ENCODE measurements around the gene MSL1. TPM values are rescaled to one million over a fixed set of nuclear protein-coding genes. Genes with fewer than 3 reads are reported as not detected.

MSL1 gene
- total and polyA plus RNA-seq, 2 experiments from 2014 or later = 26.7 to 81.6 TPM

DNA sequence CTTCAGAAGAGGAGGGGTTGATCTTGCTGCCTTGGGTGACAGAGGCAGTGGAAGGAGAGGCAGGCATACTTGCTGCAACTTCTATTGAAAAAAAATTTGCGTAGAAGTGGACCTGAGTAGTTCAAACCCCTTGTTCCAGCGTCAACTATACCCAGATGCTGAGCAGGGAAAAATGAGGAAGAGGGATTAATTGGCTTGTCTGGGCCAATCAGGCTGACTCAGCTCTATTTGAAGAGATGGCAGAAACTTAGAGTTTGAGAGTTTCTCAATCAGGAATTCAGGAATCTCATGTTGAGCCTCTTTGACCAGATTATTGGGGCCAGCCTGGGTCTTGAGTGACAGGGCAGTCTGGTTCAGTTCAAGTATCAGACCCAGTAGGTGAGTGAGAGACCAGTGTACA lies 36.2 kb downstream of the MSL1 start:
- DNase-seq (ENCODE audit: low spot score) = no peak
- Histone ChIP-seq H3K9me3 (ENCODE audit: low read depth) (no peaks in the 10 kb centered on the region), H3K79me2 (peaks cover 63% of the 10 kb centered on the region), H2AFZ (no peak overlapping the region), H3K4me2 (no peak overlapping the region), H4K20me1 (ENCODE audit: insufficient read depth, poor library complexity, severe bottlenecking) (peaks cover 3% of the 10 kb centered on the region), H3K9me2 (replicated peaks; ENCODE audit: insufficient read depth) (no peaks in the 10 kb centered on the region), H3K4me3 (no peak overlapping the region), H3K36me3 (replicated peaks; ENCODE audit: insufficient read depth, low read depth) (peaks cover 4% of the 10 kb centered on the region), H3K27ac (no peak overlapping the region), H3K4me1 (ENCODE audit: insufficient read depth) (no peaks in the 10 kb centered on the region), H3K27me3 (no peaks in the 10 kb centered on the region)
- TF ChIP-seq EZH2phosphoT487 (IDR thresholded peaks at IDR 0.05; ENCODE audit: low read depth, severe bottlenecking, unreplicated experiment) (no peak), EZH2 (IDR thresholded peaks at IDR 0.05; ENCODE audit: borderline replicate concordance) (no peak)
- TF ChIP-seq, protein P1, sequence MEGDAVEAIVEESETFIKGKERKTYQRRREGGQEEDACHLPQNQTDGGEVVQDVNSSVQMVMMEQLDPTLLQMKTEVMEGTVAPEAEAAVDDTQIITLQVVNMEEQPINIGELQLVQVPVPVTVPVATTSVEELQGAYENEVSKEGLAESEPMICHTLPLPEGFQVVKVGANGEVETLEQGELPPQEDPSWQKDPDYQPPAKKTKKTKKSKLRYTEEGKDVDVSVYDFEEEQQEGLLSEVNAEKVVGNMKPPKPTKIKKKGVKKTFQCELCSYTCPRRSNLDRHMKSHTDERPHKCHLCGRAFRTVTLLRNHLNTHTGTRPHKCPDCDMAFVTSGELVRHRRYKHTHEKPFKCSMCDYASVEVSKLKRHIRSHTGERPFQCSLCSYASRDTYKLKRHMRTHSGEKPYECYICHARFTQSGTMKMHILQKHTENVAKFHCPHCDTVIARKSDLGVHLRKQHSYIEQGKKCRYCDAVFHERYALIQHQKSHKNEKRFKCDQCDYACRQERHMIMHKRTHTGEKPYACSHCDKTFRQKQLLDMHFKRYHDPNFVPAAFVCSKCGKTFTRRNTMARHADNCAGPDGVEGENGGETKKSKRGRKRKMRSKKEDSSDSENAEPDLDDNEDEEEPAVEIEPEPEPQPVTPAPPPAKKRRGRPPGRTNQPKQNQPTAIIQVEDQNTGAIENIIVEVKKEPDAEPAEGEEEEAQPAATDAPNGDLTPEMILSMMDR (IDR thresholded peaks at IDR 0.05; ENCODE audit: poor library complexity) = no peak
- 88% methylated on average over 2 of the region's 2 CpGs for WGBS (ENCODE audit: low lambda C conversion rate, missing lambda C conversion rate)

DNA sequence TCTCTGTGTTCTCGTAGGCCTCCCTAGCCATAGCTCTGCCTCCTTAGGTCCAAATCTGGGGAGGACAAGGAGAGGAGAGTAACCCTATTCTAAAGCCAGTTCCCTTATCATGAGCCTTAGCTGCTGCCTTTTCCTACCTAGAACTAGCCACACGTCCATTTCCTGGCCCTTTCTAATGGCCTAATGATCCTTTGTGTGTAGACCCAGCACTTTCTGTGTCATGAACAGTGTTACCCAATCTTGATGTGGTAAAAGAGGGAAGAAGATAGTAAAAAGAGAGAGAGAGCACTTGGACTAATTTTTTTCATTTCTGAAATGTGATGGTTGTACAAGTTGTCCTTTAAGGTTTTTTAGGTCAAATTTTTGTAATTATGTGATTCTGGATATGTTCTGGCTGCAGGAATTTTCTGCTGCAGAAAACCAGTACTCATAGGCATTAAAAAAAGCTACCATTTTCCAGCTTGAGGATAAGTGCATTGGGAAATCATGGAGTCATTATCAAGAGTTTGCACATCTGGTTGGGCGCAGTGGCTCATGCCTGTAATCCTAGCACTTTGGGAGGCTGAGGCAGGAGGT lies 36.8 kb downstream of the MSL1 start:
- 83% methylated on average over 3 of the region's 3 CpGs for WGBS (ENCODE audit: low lambda C conversion rate, missing lambda C conversion rate)
- Histone ChIP-seq H2AFZ (no peak overlapping the region), H3K4me3 (no peak overlapping the region), H3K9me2 (replicated peaks; ENCODE audit: insufficient read depth) (no peaks in the 10 kb centered on the region), H3K27ac (no peak overlapping the region), H3K36me3 (replicated peaks; ENCODE audit: insufficient read depth, low read depth) (peaks cover 4% of the 10 kb centered on the region), H3K27me3 (no peaks in the 10 kb centered on the region), H4K20me1 (ENCODE audit: insufficient read depth, poor library complexity, severe bottlenecking) (peaks cover 3% of the 10 kb centered on the region), H3K9me3 (ENCODE audit: low read depth) (no peaks in the 10 kb centered on the region), H3K4me1 (ENCODE audit: insufficient read depth) (no peaks in the 10 kb centered on the region), H3K79me2 (peaks cover 60% of the 10 kb centered on the region), H3K4me2 (no peak overlapping the region)
- DNase-seq (ENCODE audit: low spot score) = no peak
- TF ChIP-seq EZH2 (IDR thresholded peaks at IDR 0.05; ENCODE audit: borderline replicate concordance) (no peak), EZH2phosphoT487 (IDR thresholded peaks at IDR 0.05; ENCODE audit: low read depth, severe bottlenecking, unreplicated experiment) (no peak)
- TF ChIP-seq, protein P1 (IDR thresholded peaks at IDR 0.05; ENCODE audit: poor library complexity) = no peak

DNA sequence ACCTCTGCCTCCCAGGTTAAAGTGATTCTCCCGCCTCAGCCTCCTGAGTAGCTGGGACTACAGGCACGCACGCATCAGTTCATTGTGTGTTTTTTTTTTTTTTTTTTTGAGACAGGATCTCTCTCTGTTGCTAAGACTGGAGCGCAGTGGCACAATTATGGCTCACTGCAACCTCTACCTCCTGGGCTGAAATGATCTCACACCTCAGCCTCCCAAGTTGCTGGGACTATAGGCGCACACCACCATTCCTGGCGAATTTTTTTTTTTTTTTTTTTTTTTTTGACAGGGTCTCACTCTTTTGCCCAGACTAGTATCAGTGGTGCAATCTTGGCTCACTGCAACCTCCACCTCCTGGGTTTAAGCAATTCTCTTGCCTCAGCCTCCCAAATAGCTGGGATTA lies 37.7 kb downstream of the MSL1 start:
- Histone ChIP-seq H3K4me3 (no peak overlapping the region), H3K9me2 (replicated peaks; ENCODE audit: insufficient read depth) (no peaks in the 10 kb centered on the region), H3K27ac (no peak overlapping the region), H3K4me1 (ENCODE audit: insufficient read depth) (no peaks in the 10 kb centered on the region), H3K4me2 (no peak overlapping the region), H3K36me3 (replicated peaks; ENCODE audit: insufficient read depth, low read depth) (peaks cover 4% of the 10 kb centered on the region), H3K27me3 (no peaks in the 10 kb centered on the region), H3K9me3 (ENCODE audit: low read depth) (no peaks in the 10 kb centered on the region), H3K79me2 (peaks cover 54% of the 10 kb centered on the region), H2AFZ (no peak overlapping the region), H4K20me1 (ENCODE audit: insufficient read depth, poor library complexity, severe bottlenecking) (peaks cover 3% of the 10 kb centered on the region)
- 92% methylated on average over 6 of the region's 6 CpGs for WGBS (ENCODE audit: low lambda C conversion rate, missing lambda C conversion rate)
- DNase-seq (ENCODE audit: low spot score) = no peak
- TF ChIP-seq EZH2 (IDR thresholded peaks at IDR 0.05; ENCODE audit: borderline replicate concordance) (no peak), EZH2phosphoT487 (IDR thresholded peaks at IDR 0.05; ENCODE audit: low read depth, severe bottlenecking, unreplicated experiment) (no peak)
- TF ChIP-seq, protein P1 (IDR thresholded peaks at IDR 0.05; ENCODE audit: poor library complexity) = no peak

All from hepatocyte (in vitro differentiated cells).